H1 (cell line): ENCODE data around the gene RUVBL2.
"Not testable (repeated sequence)": the region's sequence is repeated elsewhere in the genome, so short reads cannot be mapped to it uniquely, and the experiment has no call there.

Experiments used
- BRCA1 ChIP-seq: IDR thresholded peaks from 2 replicates; pipeline ENCODE4 v1.6.1; 2012; ENCODE audit warnings: low read depth, low read length, improper control_type of control experiment
- CEBPB ChIP-seq: IDR thresholded peaks from 2 replicates; pipeline ENCODE4 v1.6.1; 2012; ENCODE audit warnings: low read depth, low read length
- CTCF ChIP-seq, 3 experiments: IDR thresholded peaks; 1 replicate in 2 of 3; 2 replicates in 1 of 3; pipeline versions ENCODE4 v1.5.1 to v1.6.1; 2011; ENCODE audit warnings: low read length in 3 of 3, mild to moderate bottlenecking in 3 of 3, inconsistent platforms in 2 of 3, low read depth in 1 of 3, moderate library complexity in 1 of 3; ENCODE audit not compliant: insufficient read depth in 1 of 3; ENCODE audit errors: control extremely low read depth in 1 of 3
- EGR1 ChIP-seq: IDR thresholded peaks from 2 replicates; pipeline ENCODE4 v1.6.1; 2011; ENCODE audit warnings: low read depth, low read length, borderline replicate concordance
- EZH2 ChIP-seq: fragments of 200-600 bp; sonication (generic); IDR thresholded peaks from 2 replicates; pipeline ENCODE4 v1.7.1; 2012; ENCODE audit warnings: low read depth, mild to moderate bottlenecking, moderate library complexity, low read length, inconsistent platforms; ENCODE audit not compliant: severe bottlenecking
- POLR2A ChIP-seq, 2 experiments: IDR thresholded peaks; 1 replicate in 1 of 2; 2 replicates in 1 of 2; pipeline ENCODE4 v1.6.1; 2011; ENCODE audit warnings: low read depth in 2 of 2, low read length in 2 of 2, mild to moderate bottlenecking in 2 of 2; ENCODE audit errors: control extremely low read depth in 1 of 2
- POLR2AphosphoS5 ChIP-seq: IDR thresholded peaks from 2 replicates; pipeline ENCODE4 v1.6.1; 2011; ENCODE audit warnings: low read depth, low read length
- RAD21 ChIP-seq, 2 experiments: IDR thresholded peaks in 1 of 2; conservative IDR thresholded peaks in 1 of 2; 2 replicates each; pipeline ENCODE4 v1.6.1; 2011; ENCODE audit warnings: low read depth in 2 of 2, low read length in 2 of 2, improper control_type of control experiment in 1 of 2, inconsistent platforms in 1 of 2, mild to moderate bottlenecking in 1 of 2, moderate library complexity in 1 of 2
- RFX5 ChIP-seq: IDR thresholded peaks from 2 replicates; pipeline ENCODE4 v1.6.1; 2011; ENCODE audit warnings: low read depth, low read length, improper control_type of control experiment, borderline replicate concordance
- SUZ12 ChIP-seq: fragments of 200-600 bp; sonication (generic); IDR thresholded peaks from 2 replicates; pipeline ENCODE4 v1.6.1; 2012; ENCODE audit warnings: mild to moderate bottlenecking, inconsistent platforms, low read length, moderate library complexity, mixed read lengths
- YY1 ChIP-seq: IDR thresholded peaks from 2 replicates; pipeline ENCODE4 v1.6.1; 2011; ENCODE audit warnings: low read depth, mild to moderate bottlenecking, low read length

GRCh38 chr19:49028686-49029085 is 35.0 kb downstream of the RUVBL2 start:
- not testable (repeated sequence) for TF ChIP-seq SUZ12; RFX5; YY1; RAD21 (IDR thresholded peaks at IDR 0.05 in 1 of 2, conservative IDR thresholded peaks at IDR 0.05 in 1 of 2; ENCODE audit: low read depth in 2 of 2, low read length in 2 of 2); CTCF (IDR thresholded peaks at IDR 0.05; ENCODE audit: control extremely low read depth in 1 of 3, insufficient read depth in 1 of 3, low read depth in 1 of 3, low read length in 3 of 3); POLR2AphosphoS5; EGR1; EZH2; BRCA1; CEBPB; POLR2A (IDR thresholded peaks at IDR 0.05; ENCODE audit: control extremely low read depth in 1 of 2, low read depth in 2 of 2, low read length in 2 of 2)
